Muscle layer of duodenum (tissue), 2 donors: Measurements from ENCODE around the gene ACTC1.
A peak's percentile ranks its signal among the peaks of the same experiment; 100 is the strongest.

Experiments used
- H3K27ac ChIP-seq: one replicate; pipeline ENCODE4 v1.7.0; 2013; ENCODE audit warnings: mild to moderate bottlenecking, low read length
- H3K27me3 ChIP-seq: one replicate; pipeline ENCODE4 v1.7.0; 2013; ENCODE audit warnings: low read depth, mild to moderate bottlenecking, control low read depth, low read length
- H3K36me3 ChIP-seq, 2 donors: one replicate each; pipeline ENCODE4 v1.7.0; 2013; ENCODE audit warnings: low read length in 2 of 2, control low read depth in 1 of 2, mild to moderate bottlenecking in 1 of 2; ENCODE audit not compliant: insufficient read depth in 2 of 2, control insufficient read depth in 1 of 2
- H3K4me1 ChIP-seq, 2 donors: one replicate each; pipeline ENCODE4 v1.7.0; 2013; ENCODE audit warnings: low read length in 2 of 2, mild to moderate bottlenecking in 2 of 2, control low read depth in 1 of 2, moderate library complexity in 1 of 2; ENCODE audit not compliant: insufficient read depth in 2 of 2, control insufficient read depth in 1 of 2
- H3K4me3 ChIP-seq, 2 donors: one replicate each; pipeline ENCODE4 v1.7.0; 2013; ENCODE audit warnings: low read length in 2 of 2, low read depth in 1 of 2, mild to moderate bottlenecking in 1 of 2
- H3K9me3 ChIP-seq, 2 donors: one replicate each; pipeline ENCODE4 v1.7.0; 2013; ENCODE audit warnings: low read length in 2 of 2, control low read depth in 1 of 2, mild to moderate bottlenecking in 1 of 2; ENCODE audit not compliant: control insufficient read depth in 1 of 2
- donor health status: healthy.

The ACTC1 gene

GRCh38 chr15:34796847-34797435, 1.6 kb upstream of the ACTC1 start:
- Histone ChIP-seq H3K4me3 (no peak overlapping the region), H3K27me3 (peaks cover 18% of the 10 kb centered on the region), H3K36me3 (no peaks in the 10 kb centered on the region), H3K27ac (no peak overlapping the region), H3K4me1 (peaks cover 0 to 8% of the 10 kb centered on the region in 2 donors), H3K9me3 (no peaks in the 10 kb centered on the region)

- H3K4me3 ChIP-seq = peak overlapping the region in 1 of 2 donors; percentile 39
- H3K27me3 ChIP-seq = peaks cover 18% of the 10 kb centered on the region
- no peak overlapping the region for H3K27ac ChIP-seq
- no peaks in the 10 kb centered on the region for H3K9me3 ChIP-seq
- peaks cover 0 to 8% of the 10 kb centered on the region in 2 donors for H3K4me1 ChIP-seq
- H3K36me3 ChIP-seq = no peaks in the 10 kb centered on the region
Observed at GRCh38 chr15:34794590-34795206, 651 bp downstream of the ACTC1 start.

- no peaks in the 10 kb centered on the region for H3K36me3 ChIP-seq
- no peak overlapping the region for H3K4me3 ChIP-seq
- H3K4me1 ChIP-seq = peaks cover 0 to 8% of the 10 kb centered on the region in 2 donors
- no peaks in the 10 kb centered on the region for H3K9me3 ChIP-seq
- peaks cover 18% of the 10 kb centered on the region for H3K27me3 ChIP-seq
- no peak overlapping the region for H3K27ac ChIP-seq
Observed at GRCh38 chr15:34793901-34794300, 1.4 kb downstream of the ACTC1 start.

GRCh38 chr15:34793071-34793470, 2.3 kb downstream of the ACTC1 start:
- Histone ChIP-seq H3K27me3 (peaks cover 18% of the 10 kb centered on the region), H3K9me3 (no peaks in the 10 kb centered on the region), H3K36me3 (no peaks in the 10 kb centered on the region), H3K27ac (no peak overlapping the region), H3K4me3 (no peak overlapping the region), H3K4me1 (peaks cover 0 to 8% of the 10 kb centered on the region in 2 donors)

- Histone ChIP-seq H3K27me3 (peaks cover 18% of the 10 kb centered on the region), H3K36me3 (no peaks in the 10 kb centered on the region), H3K27ac (no peak overlapping the region), H3K4me1 (peaks cover 0 to 8% of the 10 kb centered on the region in 2 donors), H3K4me3 (no peak overlapping the region), H3K9me3 (no peaks in the 10 kb centered on the region)
Observed at GRCh38 chr15:34791701-34792100, 3.6 kb downstream of the ACTC1 start.

- no peak overlapping the region for H3K27ac ChIP-seq
- no peaks in the 10 kb centered on the region for H3K36me3 ChIP-seq
- no peak overlapping the region for H3K4me3 ChIP-seq
- H3K9me3 ChIP-seq = no peaks in the 10 kb centered on the region
- peaks cover 14% of the 10 kb centered on the region for H3K27me3 ChIP-seq
- H3K4me1 ChIP-seq = peaks cover 0 to 3% of the 10 kb centered on the region in 2 donors
Observed at GRCh38 chr15:34790121-34790520, 5.2 kb downstream of the ACTC1 start.

GRCh38 chr15:34789326-34789725, 6.0 kb downstream of the ACTC1 start:
- H3K36me3 ChIP-seq = no peaks in the 10 kb centered on the region
- no peaks in the 10 kb centered on the region for H3K4me1 ChIP-seq
- peaks cover 6% of the 10 kb centered on the region for H3K27me3 ChIP-seq
- H3K9me3 ChIP-seq = no peaks in the 10 kb centered on the region
- no peak overlapping the region for H3K27ac ChIP-seq
- no peak overlapping the region for H3K4me3 ChIP-seq

GRCh38 chr15:34786206-34786605, 9.1 kb downstream of the ACTC1 start:
- H3K36me3 ChIP-seq = no peaks in the 10 kb centered on the region
- H3K4me3 ChIP-seq = no peak overlapping the region
- no peaks in the 10 kb centered on the region for H3K4me1 ChIP-seq
- H3K27me3 ChIP-seq = no peaks in the 10 kb centered on the region
- H3K9me3 ChIP-seq = no peaks in the 10 kb centered on the region
- H3K27ac ChIP-seq = no peak overlapping the region

GRCh38 chr15:34783991-34784390, 11.4 kb downstream of the ACTC1 start:
- Histone ChIP-seq H3K4me3 (no peak overlapping the region), H3K36me3 (no peaks in the 10 kb centered on the region), H3K27me3 (no peaks in the 10 kb centered on the region), H3K27ac (no peak overlapping the region), H3K4me1 (no peaks in the 10 kb centered on the region), H3K9me3 (no peaks in the 10 kb centered on the region)

- no peaks in the 10 kb centered on the region for H3K4me1 ChIP-seq
- H3K4me3 ChIP-seq = no peak overlapping the region
- H3K36me3 ChIP-seq = no peaks in the 10 kb centered on the region
- no peaks in the 10 kb centered on the region for H3K9me3 ChIP-seq
- no peaks in the 10 kb centered on the region for H3K27me3 ChIP-seq
- H3K27ac ChIP-seq = no peak overlapping the region
Observed at GRCh38 chr15:34783431-34783830, 11.9 kb downstream of the ACTC1 start.

- no peaks in the 10 kb centered on the region for H3K36me3 ChIP-seq
- H3K4me1 ChIP-seq = no peaks in the 10 kb centered on the region
- no peaks in the 10 kb centered on the region for H3K27me3 ChIP-seq
- no peaks in the 10 kb centered on the region for H3K9me3 ChIP-seq
- no peak overlapping the region for H3K4me3 ChIP-seq
- H3K27ac ChIP-seq = no peak overlapping the region
Observed at GRCh38 chr15:34782901-34783300, 12.4 kb downstream of the ACTC1 start.

GRCh38 chr15:34780725-34781124, 14.6 kb downstream of the ACTC1 start:
- Histone ChIP-seq H3K27me3 (no peaks in the 10 kb centered on the region), H3K4me3 (no peak overlapping the region), H3K27ac (no peak overlapping the region), H3K36me3 (no peaks in the 10 kb centered on the region), H3K9me3 (no peaks in the 10 kb centered on the region), H3K4me1 (no peaks in the 10 kb centered on the region)
